Kidney (tissue), 14 donors: Measurements from ENCODE around the gene WWOX. TPM values are rescaled to one million over a fixed set of nuclear protein-coding genes. Genes with fewer than 3 reads are reported as not detected.
A peak's percentile ranks its signal among the peaks of the same experiment; 100 is the strongest.

Experiments
- DNase-seq, 5 donors: peaks; one replicate each; pipeline ENCODE4 v3.0.0-alpha.2; 2013 to 2020
- FAIRE-seq: peaks from 2 replicates; lab custom pipeline; 2012; peaks lifted over from hg19 to GRCh38; lab: Jason Lieb, UNC
- H3K27ac ChIP-seq, 2 donors: one replicate each; pipeline ENCODE4 v1.7.0; 2013; ENCODE audit warnings: low read depth in 2 of 2, low read length in 2 of 2, inconsistent platforms in 1 of 2
- H3K27me3 ChIP-seq: one replicate; pipeline ENCODE4 v1.7.1; 2013; ENCODE audit warnings: low read length, inconsistent platforms; ENCODE audit not compliant: control insufficient read depth, insufficient read depth
- H3K36me3 ChIP-seq, 3 donors: one replicate each; pipeline versions ENCODE4 v1.7.0 to v1.7.1; 2013; ENCODE audit warnings: low read length in 3 of 3, control low read depth in 1 of 3, inconsistent platforms in 1 of 3; ENCODE audit not compliant: insufficient read depth in 3 of 3, control insufficient read depth in 2 of 3
- H3K4me1 ChIP-seq, 3 donors: one replicate each; pipeline versions ENCODE4 v1.7.0 to v1.7.1; 2013; ENCODE audit warnings: low read length in 3 of 3, inconsistent platforms in 1 of 3, low read depth in 1 of 3; ENCODE audit not compliant: control insufficient read depth in 2 of 3, insufficient read depth in 2 of 3
- H3K4me3 ChIP-seq, 3 donors: one replicate each; pipeline versions ENCODE4 v1.7.0 to v1.8.1; 2013; ENCODE audit warnings: low read length in 3 of 3, control low read depth in 1 of 3, inconsistent platforms in 1 of 3
- H3K9ac ChIP-seq, 3 donors: one replicate each; pipeline versions ENCODE4 v1.7.0 to v1.7.1; 2013; ENCODE audit warnings: low read length in 3 of 3, control low read depth in 1 of 3, inconsistent platforms in 1 of 3
- H3K9me3 ChIP-seq, 3 donors: one replicate each; pipeline versions ENCODE4 v1.7.0 to v1.7.1; 2013; ENCODE audit warnings: low read length in 3 of 3, control low read depth in 1 of 3, inconsistent platforms in 1 of 3; ENCODE audit not compliant: control insufficient read depth in 2 of 3, insufficient read depth in 1 of 3
- intact Hi-C: fragments of 100-400 bp; cut with DNase I; formaldehyde crosslinking; loops from one replicate; pipeline ENCODE4 v1.11.1; 2022
- polyA plus RNA-seq: library from polyadenylated mRNA; stranded (reverse); fragments of 350-450 nt; fragmentation: Illumina TruSeq; extraction: RNeasy Lipid Tissue Mini Kit (QIAGEN cat#74804); gene quantifications from one replicate; pipeline ENCODE4 v1.2.3, GENCODE V29; 2014; ENCODE audit warnings: low read depth, low replicate concordance; ENCODE audit not compliant: insufficient read depth
- total RNA-seq: library from RNA; stranded (reverse); fragmentation: NEBNext Ultra II Directional; extraction: Animal tissue kit (Norgen Biotek cat#: 25700); gene quantifications from one replicate; pipeline ENCODE4 v1.2.1, GENCODE V29; 2021
- TF ChIP-seq, protein P1 (sequence below): IDR thresholded peaks from 3 replicates; pipeline ENCODE4 v1.5.1; 2012; ENCODE audit warnings: mild to moderate bottlenecking, moderate library complexity, borderline replicate concordance; ENCODE audit not compliant: insufficient read depth; ENCODE audit errors: extremely low read depth
- donor health status: control.
- donor health status: control.
- donor health status: control.
- donor health status: control.
- donor health status: control.
- donor health status: DM: yes; HTN: yes; CAD: no.
- donor health status: Normal renal cell carcinoma (clear cell type).

Gene WWOX
- total and polyA plus RNA-seq, 2 donors from 2014 or later = 22.5 to 30.3 TPM

- Histone ChIP-seq H3K9ac (no peak overlapping the region), H3K4me1 (no peaks in the 10 kb centered on the region), H3K27ac (no peak overlapping the region), H3K36me3 (no peaks in the 10 kb centered on the region), H3K9me3 (no peaks in the 10 kb centered on the region), H3K27me3 (no peaks in the 10 kb centered on the region), H3K4me3 (no peak overlapping the region)
- DNase-seq (no peak), FAIRE-seq (no peak)
- intact Hi-C loops = no loop called here
- TF ChIP-seq, protein P1, sequence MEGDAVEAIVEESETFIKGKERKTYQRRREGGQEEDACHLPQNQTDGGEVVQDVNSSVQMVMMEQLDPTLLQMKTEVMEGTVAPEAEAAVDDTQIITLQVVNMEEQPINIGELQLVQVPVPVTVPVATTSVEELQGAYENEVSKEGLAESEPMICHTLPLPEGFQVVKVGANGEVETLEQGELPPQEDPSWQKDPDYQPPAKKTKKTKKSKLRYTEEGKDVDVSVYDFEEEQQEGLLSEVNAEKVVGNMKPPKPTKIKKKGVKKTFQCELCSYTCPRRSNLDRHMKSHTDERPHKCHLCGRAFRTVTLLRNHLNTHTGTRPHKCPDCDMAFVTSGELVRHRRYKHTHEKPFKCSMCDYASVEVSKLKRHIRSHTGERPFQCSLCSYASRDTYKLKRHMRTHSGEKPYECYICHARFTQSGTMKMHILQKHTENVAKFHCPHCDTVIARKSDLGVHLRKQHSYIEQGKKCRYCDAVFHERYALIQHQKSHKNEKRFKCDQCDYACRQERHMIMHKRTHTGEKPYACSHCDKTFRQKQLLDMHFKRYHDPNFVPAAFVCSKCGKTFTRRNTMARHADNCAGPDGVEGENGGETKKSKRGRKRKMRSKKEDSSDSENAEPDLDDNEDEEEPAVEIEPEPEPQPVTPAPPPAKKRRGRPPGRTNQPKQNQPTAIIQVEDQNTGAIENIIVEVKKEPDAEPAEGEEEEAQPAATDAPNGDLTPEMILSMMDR = no peak
These were observed 701.1 kb downstream of the WWOX start for GRCh38 chr16:78800523-78800922.

GRCh38 chr16:78804058-78804735 is 704.7 kb downstream of the WWOX start:
- no peak for FAIRE-seq
- Histone ChIP-seq H3K9me3 (no peaks in the 10 kb centered on the region), H3K27me3 (no peaks in the 10 kb centered on the region), H3K36me3 (no peaks in the 10 kb centered on the region), H3K4me1 (no peaks in the 10 kb centered on the region), H3K4me3 (no peak overlapping the region), H3K27ac (no peak overlapping the region), H3K9ac (no peak overlapping the region)
- peak in 1 of 5 donors; percentile 36 for DNase-seq
- intact Hi-C loops = no loop called here
- TF ChIP-seq, protein P1 = no peak

- FAIRE-seq = no peak
- H3K27me3 ChIP-seq = no peaks in the 10 kb centered on the region
- H3K9ac ChIP-seq = no peak overlapping the region
- TF ChIP-seq, protein P1 = no peak
- no peaks in the 10 kb centered on the region for H3K4me1 ChIP-seq
- H3K36me3 ChIP-seq = no peaks in the 10 kb centered on the region
- intact Hi-C loops = no loop called here
- H3K9me3 ChIP-seq = no peaks in the 10 kb centered on the region
- no peak overlapping the region for H3K4me3 ChIP-seq
- H3K27ac ChIP-seq = no peak overlapping the region
- DNase-seq = no peak
These were observed 706.1 kb downstream of the WWOX start for GRCh38 chr16:78805556-78805955.
